SK-N-SH treated with all-trans-retinoic acid at 6 μM for 48 hours (cell line): ENCODE data around the gene AFTPH.

ENCODE experiments used
- ATAC-seq: fragments of 200-7000 bp; cut with Tn5 transposase; 3 replicates; pipeline ENCODE4 v1.9.1; 2020; ENCODE audit warnings: mild to moderate bottlenecking, moderate library complexity
- ARNTL ChIP-seq: fragments of 450-650 bp; formaldehyde crosslinking; IDR thresholded peaks from 2 replicates; pipeline ENCODE4 v1.5.0; 2020; ENCODE audit warnings: low read depth, mild to moderate bottlenecking, moderate library complexity, borderline replicate concordance
- BACH2 ChIP-seq: fragments of 250-450 bp; sonication (Bioruptor Pico); IDR thresholded peaks from 2 replicates; pipeline ENCODE4 v1.9.0; 2021; ENCODE audit warnings: mild to moderate bottlenecking, borderline replicate concordance
- CREB5 ChIP-seq: fragments of 250-450 bp; sonication (Bioruptor Pico); IDR thresholded peaks from 2 replicates; pipeline ENCODE4 v1.5.1; 2020; ENCODE audit warnings: low read depth, mild to moderate bottlenecking, moderate library complexity
- CSRNP3 ChIP-seq: fragments of 250-450 bp; sonication (Bioruptor Pico); IDR thresholded peaks from 2 replicates; pipeline ENCODE4 v1.5.1; 2021; ENCODE audit warnings: mild to moderate bottlenecking, moderate library complexity
- ESRRG ChIP-seq: fragments of 250-450 bp; sonication (Bioruptor Pico); IDR thresholded peaks from 2 replicates; pipeline ENCODE4 v1.6.1; 2021; ENCODE audit warnings: mild to moderate bottlenecking
- GLIS3 ChIP-seq: fragments of 250-450 bp; sonication (Bioruptor Pico); IDR thresholded peaks from 2 replicates; pipeline ENCODE4 v1.5.0; 2020; ENCODE audit warnings: mild to moderate bottlenecking, moderate library complexity
- OSR1 ChIP-seq: fragments of 250-450 bp; sonication (Bioruptor Pico); IDR thresholded peaks from 2 replicates; pipeline ENCODE4 v1.8.0; 2022; ENCODE audit warnings: moderate library complexity, mild to moderate bottlenecking, inconsistent platforms
- PATZ1 ChIP-seq: fragments of 250-450 bp; sonication (Bioruptor Pico); IDR thresholded peaks from 2 replicates; pipeline ENCODE4 v1.8.0; 2020; ENCODE audit warnings: mild to moderate bottlenecking, moderate library complexity, borderline replicate concordance
- PPARA ChIP-seq: fragments of 250-450 bp; sonication (Bioruptor Pico); IDR thresholded peaks from 2 replicates; pipeline ENCODE4 v1.5.0; 2020; ENCODE audit warnings: mild to moderate bottlenecking, borderline replicate concordance
- RARB ChIP-seq: fragments of 250-450 bp; sonication (Bioruptor Pico); IDR thresholded peaks from 2 replicates; pipeline ENCODE4 v1.8.0; 2021; ENCODE audit warnings: mild to moderate bottlenecking, moderate library complexity
- SNAI2 ChIP-seq: fragments of 250-450 bp; sonication (Bioruptor Pico); IDR thresholded peaks from 2 replicates; pipeline ENCODE4 v1.5.0; 2020; ENCODE audit warnings: mild to moderate bottlenecking, moderate library complexity
- TCF4 ChIP-seq: fragments of 250-450 bp; sonication (Bioruptor Pico); IDR thresholded peaks from 2 replicates; pipeline ENCODE4 v1.8.0; 2021; ENCODE audit warnings: mild to moderate bottlenecking, moderate library complexity, borderline replicate concordance
- TOX ChIP-seq: fragments of 250-450 bp; sonication (Bioruptor Pico); IDR thresholded peaks from 2 replicates; pipeline ENCODE4 v1.8.0; 2021; ENCODE audit warnings: mild to moderate bottlenecking, moderate library complexity, borderline replicate concordance
- ZFP3 ChIP-seq: fragments of 250-450 bp; sonication (Bioruptor Pico); IDR thresholded peaks from 2 replicates; pipeline ENCODE4 v1.5.0; 2020; ENCODE audit warnings: mild to moderate bottlenecking, moderate library complexity
- ZFP30 ChIP-seq: fragments of 450-650 bp; formaldehyde crosslinking; IDR thresholded peaks from 2 replicates; pipeline ENCODE4 v1.5.0; 2022; ENCODE audit warnings: mild to moderate bottlenecking, moderate library complexity
- ZNF565 ChIP-seq: fragments of 450-650 bp; formaldehyde crosslinking; conservative IDR thresholded peaks from 2 replicates; pipeline ENCODE4 v1.5.0; 2020; ENCODE audit warnings: low read depth, mild to moderate bottlenecking, moderate library complexity
- ZNF70 ChIP-seq: fragments of 450-650 bp; formaldehyde crosslinking; IDR thresholded peaks from 2 replicates; pipeline ENCODE4 v1.5.0; 2020; ENCODE audit warnings: mild to moderate bottlenecking, moderate library complexity
- ZNF8 ChIP-seq: fragments of 450-650 bp; formaldehyde crosslinking; IDR thresholded peaks from 2 replicates; pipeline ENCODE4 v1.5.0; 2020; ENCODE audit warnings: mild to moderate bottlenecking, moderate library complexity
- TF ChIP-seq, protein P1 (sequence below): fragments of 250-450 bp; sonication (Bioruptor Pico); IDR thresholded peaks from 2 replicates; pipeline ENCODE4 v1.5.0; 2020; ENCODE audit warnings: mild to moderate bottlenecking, moderate library complexity

The AFTPH gene

DNA sequence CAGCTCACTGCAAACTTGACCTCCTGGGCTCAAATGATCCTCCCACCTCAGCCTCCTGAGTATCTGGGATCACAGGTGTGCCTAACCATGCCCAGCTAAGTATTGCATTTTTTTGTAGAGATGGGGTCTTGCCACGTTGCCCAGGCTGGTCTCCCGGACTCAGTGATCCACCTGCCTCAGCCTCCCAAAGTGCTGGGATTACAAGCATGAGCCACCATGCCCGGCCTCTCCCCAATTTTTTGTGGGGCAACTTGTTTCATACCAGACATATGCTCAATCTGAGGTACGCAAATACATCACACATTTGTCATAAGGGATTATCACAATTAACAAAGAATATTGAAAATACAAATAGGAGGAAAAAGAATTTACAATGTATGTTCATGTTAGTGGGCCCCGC is 42.5 kb upstream of the AFTPH start (continued):
- TF ChIP-seq BACH2 (CRISPR knock-in tag) = no peak
- TF ChIP-seq ZNF8 = no peak
- no peak for TF ChIP-seq SNAI2
- no peak for TF ChIP-seq CSRNP3 (CRISPR knock-in tag)
- no peak for TF ChIP-seq OSR1 (CRISPR knock-in tag)
- TF ChIP-seq ZFP3 = no peak
- no peak for TF ChIP-seq GLIS3 (CRISPR knock-in tag)

- ATAC-seq = no peak
- TF ChIP-seq PPARA (CRISPR knock-in tag) = no peak
- TF ChIP-seq, all 23 proteins: peak for 0
These were observed 41.9 kb upstream of the AFTPH start for GRCh38 chr2:64482243-64482642.

GRCh38 chr2:64482765-64483504 is 41.2 kb upstream of the AFTPH start:
- no peak; the same call in 2 of the 3 replicates for ATAC-seq
- TF ChIP-seq ARNTL (CRISPR knock-in tag) = no peak
- TF ChIP-seq ZNF8 = no peak
- no peak for TF ChIP-seq ESRRG (CRISPR knock-in tag)
- no peak for TF ChIP-seq ZNF565 (CRISPR knock-in tag)
- TF ChIP-seq, protein P1, sequence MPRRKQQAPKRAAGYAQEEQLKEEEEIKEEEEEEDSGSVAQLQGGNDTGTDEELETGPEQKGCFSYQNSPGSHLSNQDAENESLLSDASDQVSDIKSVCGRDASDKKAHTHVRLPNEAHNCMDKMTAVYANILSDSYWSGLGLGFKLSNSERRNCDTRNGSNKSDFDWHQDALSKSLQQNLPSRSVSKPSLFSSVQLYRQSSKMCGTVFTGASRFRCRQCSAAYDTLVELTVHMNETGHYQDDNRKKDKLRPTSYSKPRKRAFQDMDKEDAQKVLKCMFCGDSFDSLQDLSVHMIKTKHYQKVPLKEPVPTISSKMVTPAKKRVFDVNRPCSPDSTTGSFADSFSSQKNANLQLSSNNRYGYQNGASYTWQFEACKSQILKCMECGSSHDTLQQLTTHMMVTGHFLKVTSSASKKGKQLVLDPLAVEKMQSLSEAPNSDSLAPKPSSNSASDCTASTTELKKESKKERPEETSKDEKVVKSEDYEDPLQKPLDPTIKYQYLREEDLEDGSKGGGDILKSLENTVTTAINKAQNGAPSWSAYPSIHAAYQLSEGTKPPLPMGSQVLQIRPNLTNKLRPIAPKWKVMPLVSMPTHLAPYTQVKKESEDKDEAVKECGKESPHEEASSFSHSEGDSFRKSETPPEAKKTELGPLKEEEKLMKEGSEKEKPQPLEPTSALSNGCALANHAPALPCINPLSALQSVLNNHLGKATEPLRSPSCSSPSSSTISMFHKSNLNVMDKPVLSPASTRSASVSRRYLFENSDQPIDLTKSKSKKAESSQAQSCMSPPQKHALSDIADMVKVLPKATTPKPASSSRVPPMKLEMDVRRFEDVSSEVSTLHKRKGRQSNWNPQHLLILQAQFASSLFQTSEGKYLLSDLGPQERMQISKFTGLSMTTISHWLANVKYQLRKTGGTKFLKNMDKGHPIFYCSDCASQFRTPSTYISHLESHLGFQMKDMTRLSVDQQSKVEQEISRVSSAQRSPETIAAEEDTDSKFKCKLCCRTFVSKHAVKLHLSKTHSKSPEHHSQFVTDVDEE (CRISPR knock-in tag) = no peak
- TF ChIP-seq CSRNP3 (CRISPR knock-in tag) = no peak
- TF ChIP-seq OSR1 (CRISPR knock-in tag) = no peak

GRCh38 chr2:64485331-64485730 is 38.8 kb upstream of the AFTPH start:
- ATAC-seq = no peak

DNA sequence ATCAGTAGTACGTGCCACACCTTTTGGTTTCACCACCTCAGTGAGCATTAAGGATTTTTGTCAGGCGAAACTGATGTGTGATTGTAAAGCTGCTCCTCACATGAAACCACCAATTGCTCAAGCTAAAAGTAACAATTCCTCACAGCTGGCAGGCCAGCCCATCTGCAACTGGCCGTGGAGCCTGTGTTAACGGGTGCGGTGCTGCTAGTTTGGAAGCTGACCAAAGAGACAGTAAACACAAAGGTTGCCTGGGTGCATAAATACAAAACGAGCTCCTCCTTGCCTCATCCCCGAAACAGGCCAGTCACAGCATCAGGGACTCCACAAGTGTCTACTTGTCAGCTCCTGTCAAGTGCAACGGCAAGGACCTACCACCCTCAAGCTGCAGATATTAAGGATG is 38.2 kb upstream of the AFTPH start:
- ATAC-seq = no peak
- TF ChIP-seq ZNF70 (no peak), PATZ1 (CRISPR knock-in tag) (no peak), GLIS3 (CRISPR knock-in tag) (no peak), ZFP3 (no peak), RARB (no peak), ZNF565 (CRISPR knock-in tag) (no peak), ARNTL (CRISPR knock-in tag) (no peak), TOX (CRISPR knock-in tag) (no peak), OSR1 (CRISPR knock-in tag) (no peak)
- TF ChIP-seq, protein P1 (CRISPR knock-in tag) = no peak

More at GRCh38 chr2:64485331-64485730, 38.8 kb upstream of the AFTPH start:
- TF ChIP-seq RARB (no peak), CREB5 (no peak), ZFP30 (CRISPR knock-in tag) (no peak), GLIS3 (CRISPR knock-in tag) (no peak), TCF4 (no peak), BACH2 (CRISPR knock-in tag) (no peak), OSR1 (CRISPR knock-in tag) (no peak), ARNTL (CRISPR knock-in tag) (no peak)
- TF ChIP-seq, all 23 proteins: peak for 0
